Measurements from ENCODE around the gene PPP4R3A.
"Not testable (repeated sequence)": the region's sequence is repeated elsewhere in the genome, so short reads cannot be mapped to it uniquely, and the experiment has no call there.

Gene PPP4R3A

DNA sequence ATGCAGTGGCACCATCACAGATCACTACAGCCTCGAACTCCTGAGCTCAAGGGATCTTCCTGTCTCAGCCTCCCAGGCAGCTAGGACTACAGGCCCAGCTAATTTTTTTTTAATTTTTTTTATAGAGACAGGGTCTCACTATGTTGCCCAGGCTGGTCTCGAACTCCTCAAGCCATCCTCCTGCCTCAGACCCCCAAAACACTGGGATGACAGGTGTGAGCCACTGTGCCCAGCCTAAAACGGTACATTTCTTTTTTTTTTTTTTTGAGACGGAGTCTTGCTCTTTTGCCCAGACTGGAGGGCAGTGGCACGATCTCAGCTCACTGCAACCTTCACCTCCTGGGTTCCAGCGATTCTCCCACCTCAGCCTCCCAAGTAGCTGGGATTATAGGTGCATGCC, 100.9 kb downstream of the PPP4R3A start:
- DNase-seq (ENCODE audit: low read depth): not testable (repeated sequence)

All from stimulated activated CD8-positive, alpha-beta memory T cell treated with anti-CD3 and anti-CD28 coated beads, Interleukin-15, amount 100 ng/mL, for 1 hour (primary cell).